Fibroblast of skin of right biceps (primary cell): ENCODE data around the gene MBOAT2.
"Not testable (repeated sequence)": the region's sequence is repeated elsewhere in the genome, so short reads cannot be mapped to it uniquely, and the experiment has no call there.

Experiments used
- DNase-seq: peaks from one replicate; pipeline ENCODE4 v3.0.0-alpha.2; 2013

The MBOAT2 gene, protein sequence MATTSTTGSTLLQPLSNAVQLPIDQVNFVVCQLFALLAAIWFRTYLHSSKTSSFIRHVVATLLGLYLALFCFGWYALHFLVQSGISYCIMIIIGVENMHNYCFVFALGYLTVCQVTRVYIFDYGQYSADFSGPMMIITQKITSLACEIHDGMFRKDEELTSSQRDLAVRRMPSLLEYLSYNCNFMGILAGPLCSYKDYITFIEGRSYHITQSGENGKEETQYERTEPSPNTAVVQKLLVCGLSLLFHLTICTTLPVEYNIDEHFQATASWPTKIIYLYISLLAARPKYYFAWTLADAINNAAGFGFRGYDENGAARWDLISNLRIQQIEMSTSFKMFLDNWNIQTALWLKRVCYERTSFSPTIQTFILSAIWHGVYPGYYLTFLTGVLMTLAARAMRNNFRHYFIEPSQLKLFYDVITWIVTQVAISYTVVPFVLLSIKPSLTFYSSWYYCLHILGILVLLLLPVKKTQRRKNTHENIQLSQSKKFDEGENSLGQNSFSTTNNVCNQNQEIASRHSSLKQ

DNA sequence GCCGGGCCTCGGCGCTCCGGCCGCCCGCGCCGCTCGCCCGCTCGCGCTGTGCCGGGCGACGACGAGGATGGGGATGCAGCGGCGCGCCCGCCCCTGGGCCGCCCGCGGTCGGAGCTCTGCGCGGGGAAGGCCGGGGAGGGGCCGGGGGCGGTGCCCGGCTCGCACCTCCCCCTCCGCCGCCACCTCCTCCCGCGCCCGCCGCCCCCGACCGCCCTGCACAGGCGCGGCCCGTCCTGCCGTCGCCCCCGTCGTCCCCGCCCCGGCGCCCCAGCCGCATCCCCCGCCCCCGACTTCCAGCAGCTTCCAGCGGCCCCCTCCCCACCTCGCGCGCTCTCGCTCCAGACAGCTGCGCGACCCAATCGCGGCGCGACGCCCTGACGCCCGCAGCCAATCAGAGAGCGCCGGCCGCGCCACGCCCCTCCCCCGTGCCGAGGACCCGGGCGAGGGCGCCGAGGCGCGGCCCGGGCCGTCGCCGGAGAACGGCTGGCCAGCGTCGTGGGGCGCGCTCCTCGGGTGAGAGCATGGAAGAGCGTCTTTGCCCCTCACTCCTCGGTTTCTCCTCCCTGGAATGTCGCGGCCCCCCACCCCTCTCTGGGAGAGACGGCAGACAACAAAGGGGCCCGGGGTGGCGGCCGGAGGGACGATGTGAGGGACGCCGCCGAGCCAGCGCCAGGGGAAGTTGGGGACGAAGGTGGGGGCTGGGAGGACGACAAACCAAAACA, at the start of gene MBOAT2:
Gene MBOAT2, minus strand, starts transcription at position 69 of the 722 bp plus-strand sequence. CDS start 70 bp downstream, outside the sequence.
- DNase-seq, result peak; percentile 95

DNA sequence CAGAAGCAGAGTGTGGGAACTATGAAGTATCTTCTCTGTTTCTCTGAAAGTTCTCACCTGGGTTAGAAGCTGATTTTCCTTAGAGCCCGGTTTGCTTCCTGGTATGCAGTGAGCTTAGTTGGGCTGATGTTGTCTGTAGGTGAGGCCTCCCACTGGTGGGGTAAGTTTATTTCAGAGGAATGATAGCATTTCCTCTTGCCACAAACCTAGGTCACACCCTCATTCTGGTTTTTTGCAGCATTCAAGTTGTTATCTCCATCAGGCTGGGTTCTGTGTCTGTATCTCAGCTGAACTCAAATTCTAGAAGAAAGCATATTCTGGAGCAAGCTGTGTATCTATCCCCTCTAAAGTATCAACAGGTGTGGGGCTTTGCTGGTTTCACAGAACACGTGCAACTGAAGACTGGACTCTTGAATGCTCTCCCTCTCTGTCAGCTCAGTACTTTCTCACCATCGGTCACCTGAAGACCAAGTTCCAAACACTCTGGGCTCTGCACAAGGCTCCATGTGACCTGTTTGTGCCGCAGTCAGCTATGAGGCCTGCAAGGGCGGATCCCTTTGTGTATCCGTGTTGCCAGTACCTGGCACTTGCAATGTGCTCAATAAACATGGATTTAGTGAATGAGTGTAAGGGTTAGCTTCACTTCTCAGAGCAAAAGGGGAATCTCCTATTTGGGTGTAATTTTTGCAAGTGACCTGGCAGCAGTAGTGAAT, 49.5 kb upstream of the MBOAT2 start:
- no peak for DNase-seq

GRCh38 chr2:9051451-9051850, 48.0 kb upstream of the MBOAT2 start:
- not testable (repeated sequence) for DNase-seq

- DNase-seq, result no peak
These were observed 46.8 kb upstream of the MBOAT2 start for GRCh38 chr2:9050122-9050809.

DNA sequence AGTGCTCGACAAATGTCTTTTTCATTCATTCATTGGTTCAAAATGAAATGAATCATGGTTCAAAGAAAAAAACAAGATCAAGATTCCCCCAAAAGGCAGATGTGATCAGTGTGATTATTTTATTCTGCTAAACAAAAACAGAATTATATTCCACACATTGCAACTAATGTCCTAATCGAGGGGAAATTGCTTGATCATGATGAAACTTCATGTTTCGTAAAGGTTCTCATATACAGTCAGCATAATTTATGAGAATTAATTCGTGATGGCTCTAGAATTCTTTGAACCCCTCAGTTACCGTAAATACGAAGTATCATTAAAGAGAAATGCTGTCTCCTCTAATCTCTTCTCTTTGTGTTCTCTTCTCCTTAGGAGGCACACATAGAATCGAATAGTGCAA, 42.1 kb upstream of the MBOAT2 start:
- no peak for DNase-seq

DNA sequence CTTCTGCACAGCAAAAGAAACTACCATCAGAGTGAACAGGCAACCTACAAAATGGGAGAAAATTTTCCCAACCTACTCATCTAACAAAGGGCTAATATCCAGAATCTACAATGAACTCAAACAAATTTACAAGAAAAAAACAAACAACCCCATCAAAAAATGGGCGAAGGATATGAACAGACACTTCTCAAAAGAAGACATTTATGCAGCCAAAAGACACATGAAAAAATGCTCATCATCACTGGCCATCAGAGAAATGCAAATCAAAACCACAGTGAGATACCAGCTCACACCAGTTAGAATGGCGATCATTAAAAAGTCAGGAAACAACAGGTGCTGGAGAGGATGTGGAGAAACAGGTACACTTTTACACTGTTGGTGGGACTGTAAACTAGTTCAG, 40.0 kb upstream of the MBOAT2 start:
- DNase-seq, result not testable (repeated sequence)

- DNase-seq, result peak; percentile 48
These were observed 33.7 kb upstream of the MBOAT2 start for GRCh38 chr2:9037166-9037565.

GRCh38 chr2:9033385-9034168, 30.1 kb upstream of the MBOAT2 start:
- DNase-seq, result peak; percentile 25

- DNase-seq, result no peak
These were observed 29.2 kb upstream of the MBOAT2 start for GRCh38 chr2:9032536-9033255.

DNA sequence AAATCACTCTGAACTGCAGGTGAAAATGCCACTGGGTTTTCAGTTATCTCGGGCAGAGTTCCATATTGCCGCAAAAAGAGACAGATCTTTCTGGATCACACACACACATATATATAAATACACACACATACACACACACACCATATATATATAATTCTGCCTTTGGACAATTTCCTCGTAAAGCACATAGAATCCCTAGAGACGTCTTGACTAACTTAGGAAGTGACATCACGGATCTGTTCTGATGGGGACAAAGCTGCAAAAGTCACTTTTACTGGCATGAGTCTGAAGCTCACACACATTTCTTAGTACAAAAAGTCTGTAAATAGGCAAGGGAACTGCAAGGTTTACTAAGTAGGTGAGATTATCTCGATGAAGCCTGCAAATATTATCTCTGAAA, 28.6 kb upstream of the MBOAT2 start:
- no peak for DNase-seq

DNA sequence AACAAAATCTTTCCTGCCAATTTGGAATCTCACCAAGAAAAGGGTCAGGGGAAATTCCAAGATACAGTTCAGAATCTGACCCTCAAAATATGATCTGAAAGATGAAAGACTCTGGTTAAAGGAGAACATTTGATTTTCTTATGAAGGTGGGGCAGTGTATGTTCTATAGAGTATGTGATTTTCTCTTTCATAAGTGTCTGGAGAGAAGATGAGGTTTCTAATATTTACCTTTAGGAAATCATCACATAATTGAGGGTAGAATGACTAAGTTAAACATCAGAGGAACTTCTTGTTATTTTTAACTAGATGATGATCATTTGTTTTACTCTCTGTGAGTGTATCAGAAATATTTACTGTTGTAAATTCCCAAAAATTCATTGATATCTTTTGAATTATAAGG, 27.8 kb upstream of the MBOAT2 start:
- DNase-seq, result peak; percentile 16

- peak; percentile 44 for DNase-seq
These were observed 27.4 kb upstream of the MBOAT2 start for GRCh38 chr2:9030841-9031240.

GRCh38 chr2:9030190-9030589, 26.7 kb upstream of the MBOAT2 start:
- DNase-seq, result no peak

DNA sequence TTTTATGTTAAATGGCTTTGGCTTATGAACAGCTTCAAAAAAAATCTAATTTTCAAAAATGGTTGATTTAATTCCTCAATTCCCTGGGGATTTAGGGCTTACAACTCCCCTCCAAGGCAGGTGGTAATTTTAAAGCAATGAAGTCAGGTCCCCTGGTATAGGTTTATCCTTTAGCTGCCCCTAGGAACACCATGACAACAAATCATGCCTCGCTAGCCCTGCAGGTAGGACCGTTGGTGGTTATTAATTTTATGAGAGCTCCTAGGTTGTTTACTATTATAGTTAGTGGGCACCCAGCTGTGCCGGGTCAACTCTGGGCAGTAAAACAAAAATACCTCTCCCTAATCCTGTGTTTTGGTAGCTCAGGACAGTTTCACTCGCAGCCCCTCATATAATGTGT, 26.2 kb upstream of the MBOAT2 start:
- no peak for DNase-seq

DNA sequence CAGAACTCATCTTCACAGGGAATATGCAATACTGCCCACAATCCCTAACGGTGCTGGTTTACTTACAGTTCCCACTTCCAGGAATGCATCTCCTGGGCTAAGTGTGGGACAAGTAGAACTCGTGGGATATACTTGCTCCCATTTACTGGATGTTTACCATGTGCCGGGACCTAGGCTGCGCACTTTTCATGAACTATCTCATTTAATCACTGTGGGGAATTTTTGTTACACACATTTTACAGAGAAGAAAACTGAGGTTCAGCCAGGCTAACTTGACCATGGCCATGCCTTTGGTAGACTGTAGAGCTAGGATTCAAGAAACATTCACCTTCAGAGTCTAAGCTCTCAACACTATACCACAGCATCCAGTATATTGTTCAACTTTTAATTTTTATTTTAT, 24.4 kb upstream of the MBOAT2 start:
- DNase-seq, result no peak

- DNase-seq, result no peak
These were observed 22.3 kb upstream of the MBOAT2 start for GRCh38 chr2:9025746-9026145.

DNA sequence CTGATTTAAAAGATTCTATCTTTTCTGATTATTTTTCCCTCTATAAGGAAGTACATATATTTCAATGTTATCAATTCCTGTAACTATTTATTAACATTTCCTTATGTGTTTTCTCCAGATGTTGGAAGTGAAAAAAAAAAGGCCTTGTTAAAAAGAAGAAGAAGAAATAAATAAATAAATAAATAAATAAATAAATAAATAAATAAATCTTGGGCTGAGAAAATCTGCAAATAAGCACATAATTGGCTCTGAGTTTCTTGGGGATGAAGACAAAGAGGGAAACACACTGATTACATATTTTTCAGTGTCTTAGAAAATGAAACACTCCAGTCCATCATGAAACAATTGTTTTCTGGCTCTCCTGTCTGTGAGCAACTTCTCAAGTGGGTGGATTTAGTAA, 21.1 kb upstream of the MBOAT2 start:
- no peak for DNase-seq

DNA sequence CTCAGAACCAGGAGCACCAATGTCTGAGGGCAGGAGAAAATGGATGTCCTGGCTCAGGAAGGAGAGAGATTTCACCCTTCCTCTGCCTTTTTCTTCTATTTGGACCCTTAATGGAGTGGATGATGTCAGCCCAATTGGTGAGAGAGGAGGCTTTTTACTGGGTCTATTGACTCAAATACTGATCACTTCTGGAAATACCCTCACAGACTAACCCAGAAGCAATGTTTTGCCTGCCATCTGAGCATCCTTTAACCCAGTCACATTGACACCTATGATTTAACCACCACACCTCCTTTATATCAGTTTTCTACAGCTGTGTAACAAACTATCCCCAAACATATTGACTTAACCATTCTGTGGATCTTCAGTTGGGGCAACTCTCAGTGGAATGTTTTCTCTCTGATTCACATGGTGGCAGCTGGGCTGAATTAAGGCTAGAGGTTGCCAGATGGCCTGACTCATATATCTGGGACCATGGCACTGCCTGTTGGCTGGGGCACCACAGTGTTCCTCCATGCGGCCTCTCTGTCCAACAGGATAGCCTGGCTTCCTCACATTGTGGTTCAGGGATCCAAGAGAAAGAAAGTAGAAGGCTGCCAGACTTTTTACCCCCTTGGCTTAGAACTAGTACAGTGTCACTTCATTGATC, 18.2 kb upstream of the MBOAT2 start:
- DNase-seq, result no peak

- DNase-seq, result no peak
These were observed 16.8 kb upstream of the MBOAT2 start for GRCh38 chr2:9020267-9020666.

DNA sequence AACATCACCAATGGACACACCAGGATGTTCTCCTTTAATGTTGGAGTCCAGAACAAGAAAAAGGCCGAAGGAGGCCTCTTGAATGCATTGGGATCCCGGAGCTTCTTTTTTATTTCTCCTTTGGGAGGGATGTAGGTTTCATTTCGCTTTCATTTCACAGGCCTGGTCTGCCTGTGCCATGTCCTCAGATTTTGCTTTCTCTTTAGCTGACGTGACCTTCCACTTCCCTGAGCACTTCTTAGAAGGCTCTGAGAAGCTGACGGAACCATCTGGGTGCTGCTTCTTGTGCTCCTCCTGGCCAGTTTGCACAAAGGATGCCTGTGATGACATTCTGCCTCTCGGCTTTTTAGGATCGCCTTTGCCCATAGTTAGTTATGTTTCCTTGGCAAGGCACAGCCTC, 15.1 kb upstream of the MBOAT2 start:
- DNase-seq, result no peak

- no peak for DNase-seq
These were observed 14.6 kb upstream of the MBOAT2 start for GRCh38 chr2:9018109-9018508.
